HUES64 (cell line): ENCODE measurements around the gene TEX29.

ENCODE experiments used
- H3K27ac ChIP-seq: 2 replicates; pipeline ENCODE4 v1.7.0; 2013; ENCODE audit warnings: low read depth, low read length, inconsistent platforms
- H3K27me3 ChIP-seq: 2 replicates; pipeline ENCODE4 v1.6.1; 2013; ENCODE audit warnings: mild to moderate bottlenecking, low read length; ENCODE audit not compliant: insufficient read depth
- H3K36me3 ChIP-seq: 2 replicates; pipeline ENCODE4 v1.6.1; 2013; ENCODE audit warnings: mild to moderate bottlenecking, low read length; ENCODE audit not compliant: insufficient read depth
- H3K4me1 ChIP-seq: 2 replicates; pipeline ENCODE4 v1.6.1; 2013; ENCODE audit warnings: mild to moderate bottlenecking, low read length, moderate library complexity; ENCODE audit not compliant: insufficient read depth
- H3K4me3 ChIP-seq: 2 replicates; pipeline ENCODE4 v1.5.1; 2013; ENCODE audit warnings: mild to moderate bottlenecking, low read length, moderate library complexity
- H3K9ac ChIP-seq: 2 replicates; pipeline ENCODE4 v1.6.1; 2013; ENCODE audit warnings: mild to moderate bottlenecking, low read depth, low read length
- H3K9me3 ChIP-seq: 2 replicates; pipeline ENCODE4 v1.6.1; 2013; ENCODE audit warnings: low read depth, low read length; ENCODE audit not compliant: insufficient read depth
- WGBS: fragments of 150-250, 120-280 bp; methylation state at CpG from one replicate; pipeline ENCODE4 v1.1.7; 2013; ENCODE audit warnings: missing lambda C conversion rate; 5-methylcytosine and 5-hydroxymethylcytosine counted together

The TEX29 gene

DNA sequence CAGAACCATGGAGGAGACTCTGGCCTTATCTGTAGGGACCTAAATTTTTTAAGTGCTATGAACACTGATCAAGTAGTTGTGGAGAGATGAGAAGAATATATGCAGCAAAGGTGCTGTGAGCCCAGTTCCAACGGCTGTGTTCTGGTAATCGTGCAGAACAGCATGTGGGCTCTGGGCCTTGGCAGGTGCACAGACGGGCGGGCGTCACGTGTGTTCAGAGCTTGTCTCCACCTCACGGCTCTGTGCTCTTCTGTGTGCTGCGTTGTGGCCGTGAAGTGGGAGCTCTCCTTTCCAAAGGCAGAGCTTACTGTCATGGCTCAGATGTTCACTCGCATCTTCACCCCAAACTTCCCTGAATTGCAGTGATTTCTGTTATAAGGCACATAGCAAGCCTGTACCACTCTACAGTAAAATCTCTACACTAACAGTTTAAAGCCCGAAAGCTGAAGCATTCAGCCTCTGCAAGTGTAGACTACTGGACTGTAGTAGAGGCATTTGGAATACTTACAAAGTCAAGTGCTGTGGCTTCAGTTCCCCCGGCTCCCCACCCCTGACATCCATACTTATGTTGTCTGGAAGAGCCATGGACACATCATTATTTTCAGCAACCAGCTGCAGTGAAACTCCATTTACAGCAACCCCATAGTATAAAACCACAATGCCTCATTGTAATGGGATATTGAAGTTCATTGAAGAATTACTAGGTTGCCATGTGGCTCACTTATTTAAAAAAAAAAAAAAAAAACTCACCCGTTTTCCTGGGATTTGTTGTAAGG, 27.5 kb upstream of the TEX29 start:
- WGBS, result 97% methylated on average over 13 of the region's 13 CpGs

GRCh38 chr13:111295886-111296285, 24.6 kb upstream of the TEX29 start:
- no peak overlapping the region for H3K9ac ChIP-seq
- no peak overlapping the region for H3K27ac ChIP-seq
- H3K36me3 ChIP-seq, result peaks cover 52% of the 10 kb centered on the region
- H3K27me3 ChIP-seq, result no peaks in the 10 kb centered on the region
- WGBS, result 98% methylated on average over 9 of the region's 9 CpGs
- no peak overlapping the region for H3K4me3 ChIP-seq
- H3K4me1 ChIP-seq, result no peaks in the 10 kb centered on the region
- no peaks in the 10 kb centered on the region for H3K9me3 ChIP-seq

More for the DNA sequence above, 27.5 kb upstream of the TEX29 start:
- Histone ChIP-seq H3K4me1 (no peaks in the 10 kb centered on the region), H3K4me3 (no peak overlapping the region), H3K27me3 (no peaks in the 10 kb centered on the region), H3K9me3 (no peaks in the 10 kb centered on the region), H3K36me3 (peaks cover 71% of the 10 kb centered on the region), H3K9ac (no peak overlapping the region), H3K27ac (no peak overlapping the region)

DNA sequence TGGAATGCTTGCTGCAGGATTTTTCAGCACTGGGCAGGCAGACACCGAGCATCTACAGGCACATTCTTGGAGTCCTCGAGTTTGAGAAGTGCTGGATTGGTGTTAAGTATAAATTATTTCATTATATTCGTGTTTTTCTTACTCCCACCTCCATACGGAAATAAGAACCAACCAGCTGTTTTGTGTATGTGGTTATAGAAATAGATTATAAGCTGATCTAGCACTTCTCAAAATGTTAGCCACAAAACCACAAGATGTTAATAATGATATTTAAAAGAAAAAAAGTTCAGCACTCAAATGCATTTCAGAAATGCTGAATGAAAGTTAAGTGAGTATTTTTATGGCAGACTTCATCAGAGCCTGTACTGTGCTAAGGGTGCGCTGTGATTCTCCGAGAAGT, 24.0 kb upstream of the TEX29 start:
- Histone ChIP-seq H3K4me3 (no peak overlapping the region), H3K4me1 (no peaks in the 10 kb centered on the region), H3K27me3 (no peaks in the 10 kb centered on the region), H3K9me3 (no peaks in the 10 kb centered on the region), H3K9ac (no peak overlapping the region), H3K36me3 (peaks cover 51% of the 10 kb centered on the region), H3K27ac (no peak overlapping the region)
- 92% methylated on average over 3 of the region's 6 CpGs for WGBS

DNA sequence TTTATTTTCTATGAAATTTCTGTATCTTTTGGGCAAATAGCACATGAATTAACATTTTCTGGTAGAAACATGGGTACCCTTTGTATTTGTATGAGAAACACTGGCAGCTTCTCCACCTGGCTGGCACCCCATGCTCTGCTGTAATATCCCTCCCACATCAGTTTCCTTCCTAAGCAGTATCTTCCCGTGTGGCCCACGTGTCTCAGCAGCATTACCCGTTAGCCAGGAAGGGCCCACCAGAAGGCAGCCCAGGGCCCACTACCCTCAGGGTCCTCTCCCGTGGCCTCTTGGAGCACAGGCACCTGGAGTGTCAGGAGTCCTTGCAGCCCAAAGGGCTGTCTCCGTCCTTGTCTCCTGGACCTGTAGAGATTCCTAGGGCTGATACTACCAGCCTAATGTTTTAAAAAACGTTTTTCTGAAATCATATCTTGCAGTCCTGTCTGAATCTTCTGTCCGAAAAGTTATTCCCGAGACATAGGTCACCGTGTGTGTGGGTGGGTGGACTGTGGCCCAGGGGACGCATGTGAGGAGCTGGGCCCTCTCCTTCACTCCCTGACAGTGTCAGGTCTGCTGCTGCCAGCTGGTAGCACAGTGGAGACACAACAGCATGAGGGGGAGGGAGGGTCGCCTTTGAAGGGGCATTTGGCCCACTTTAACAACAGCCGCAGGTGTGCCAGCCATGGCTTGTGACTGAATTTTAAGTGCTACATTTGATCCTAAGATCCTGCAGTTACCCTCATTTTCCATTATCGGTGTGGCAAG, 22.0 kb upstream of the TEX29 start:
- H3K27ac ChIP-seq, result no peak overlapping the region
- H3K4me3 ChIP-seq, result no peak overlapping the region
- WGBS, result 95% methylated on average over 13 of the region's 13 CpGs
- H3K27me3 ChIP-seq, result no peaks in the 10 kb centered on the region
- peaks cover 52% of the 10 kb centered on the region for H3K36me3 ChIP-seq
- no peak overlapping the region for H3K9ac ChIP-seq
- H3K9me3 ChIP-seq, result no peaks in the 10 kb centered on the region
- no peaks in the 10 kb centered on the region for H3K4me1 ChIP-seq

GRCh38 chr13:111302045-111302726, 18.3 kb upstream of the TEX29 start:
- Histone ChIP-seq H3K4me1 (no peaks in the 10 kb centered on the region), H3K27me3 (no peaks in the 10 kb centered on the region), H3K9me3 (0 out of 2 replicates have a peak, but pooled peaks cover 4% of the 10 kb centered on the region), H3K4me3 (no peak overlapping the region), H3K27ac (no peak overlapping the region), H3K9ac (no peak overlapping the region), H3K36me3 (peaks cover 73% of the 10 kb centered on the region)
- WGBS, result 93% methylated on average over 22 of the region's 22 CpGs

DNA sequence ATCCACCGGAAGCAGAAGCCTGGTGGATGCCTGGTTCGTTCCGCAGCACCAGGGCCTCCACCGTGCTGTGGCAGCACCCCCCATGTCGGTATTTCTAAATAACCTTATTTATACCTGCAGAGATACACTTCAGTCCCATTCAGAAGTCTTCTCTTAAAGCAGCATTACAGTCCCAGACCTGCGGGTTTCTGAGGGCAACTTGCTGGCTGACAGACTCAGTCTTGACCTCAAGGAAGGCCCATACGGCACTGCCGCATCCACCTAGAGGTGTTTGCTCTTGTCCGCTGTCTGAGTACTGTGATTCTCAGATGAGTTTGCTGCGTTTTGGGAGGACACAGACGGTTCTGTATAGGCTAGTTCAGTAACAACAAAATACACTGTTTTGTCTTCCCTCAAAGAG, 16.9 kb upstream of the TEX29 start:
- peaks cover 80% of the 10 kb centered on the region for H3K36me3 ChIP-seq
- no peaks in the 10 kb centered on the region for H3K4me1 ChIP-seq
- WGBS, result 97% methylated on average over 11 of the region's 11 CpGs
- no peak overlapping the region for H3K9ac ChIP-seq
- no peak overlapping the region for H3K4me3 ChIP-seq
- no peaks in the 10 kb centered on the region for H3K27me3 ChIP-seq
- 0 out of 2 replicates have a peak, but pooled peaks cover 4% of the 10 kb centered on the region for H3K9me3 ChIP-seq
- no peak overlapping the region for H3K27ac ChIP-seq

DNA sequence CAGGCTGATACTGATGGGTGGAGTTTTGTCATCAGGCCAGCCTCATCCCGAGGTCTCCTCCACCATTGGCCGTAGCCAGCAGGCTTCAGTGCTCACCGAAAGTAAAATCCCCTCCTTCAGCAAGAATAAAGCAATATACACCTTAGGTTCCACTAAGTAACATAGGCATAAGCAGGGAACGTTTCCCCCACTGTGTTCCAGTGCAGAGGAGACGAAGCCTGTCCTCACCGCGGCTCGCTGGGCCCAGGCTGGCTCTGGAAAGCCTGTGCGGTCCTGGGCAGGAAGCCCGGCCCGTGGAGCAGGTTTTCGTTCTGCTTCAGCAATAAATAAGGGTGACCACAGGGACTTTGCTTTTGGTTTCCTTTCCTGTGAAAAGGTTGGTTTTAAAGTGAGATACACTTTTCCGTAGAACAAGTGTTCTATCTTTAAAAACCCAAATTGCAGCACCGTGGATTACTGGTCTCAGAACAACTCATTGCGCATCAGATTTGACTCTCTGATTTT, 16.3 kb upstream of the TEX29 start:
- no peak overlapping the region for H3K4me3 ChIP-seq
- no peaks in the 10 kb centered on the region for H3K4me1 ChIP-seq
- no peak overlapping the region for H3K27ac ChIP-seq
- H3K9ac ChIP-seq, result no peak overlapping the region
- 0 out of 2 replicates have a peak, but pooled peaks cover 4% of the 10 kb centered on the region for H3K9me3 ChIP-seq
- no peaks in the 10 kb centered on the region for H3K27me3 ChIP-seq
- H3K36me3 ChIP-seq, result peaks cover 80% of the 10 kb centered on the region
- WGBS, result 96% methylated on average over 15 of the region's 15 CpGs

GRCh38 chr13:111304603-111305289, 15.7 kb upstream of the TEX29 start:
- no peak overlapping the region for H3K27ac ChIP-seq
- H3K36me3 ChIP-seq, result peaks cover 80% of the 10 kb centered on the region
- WGBS, result 95% methylated on average over 20 of the region's 20 CpGs
- no peak overlapping the region for H3K9ac ChIP-seq
- no peaks in the 10 kb centered on the region for H3K4me1 ChIP-seq
- H3K4me3 ChIP-seq, result no peak overlapping the region
- H3K9me3 ChIP-seq, result 0 out of 2 replicates have a peak, but pooled peaks cover 4% of the 10 kb centered on the region
- H3K27me3 ChIP-seq, result no peaks in the 10 kb centered on the region

GRCh38 chr13:111312944-111313590, 7.4 kb upstream of the TEX29 start:
- Histone ChIP-seq H3K27me3 (no peaks in the 10 kb centered on the region), H3K9me3 (peaks cover 15% of the 10 kb centered on the region; the same call in 1 of the 2 replicates), H3K9ac (no peak overlapping the region), H3K27ac (no peak overlapping the region), H3K36me3 (peaks cover 6% of the 10 kb centered on the region), H3K4me3 (no peak overlapping the region), H3K4me1 (no peaks in the 10 kb centered on the region)
- WGBS, result 96% methylated on average over 17 of the region's 17 CpGs

DNA sequence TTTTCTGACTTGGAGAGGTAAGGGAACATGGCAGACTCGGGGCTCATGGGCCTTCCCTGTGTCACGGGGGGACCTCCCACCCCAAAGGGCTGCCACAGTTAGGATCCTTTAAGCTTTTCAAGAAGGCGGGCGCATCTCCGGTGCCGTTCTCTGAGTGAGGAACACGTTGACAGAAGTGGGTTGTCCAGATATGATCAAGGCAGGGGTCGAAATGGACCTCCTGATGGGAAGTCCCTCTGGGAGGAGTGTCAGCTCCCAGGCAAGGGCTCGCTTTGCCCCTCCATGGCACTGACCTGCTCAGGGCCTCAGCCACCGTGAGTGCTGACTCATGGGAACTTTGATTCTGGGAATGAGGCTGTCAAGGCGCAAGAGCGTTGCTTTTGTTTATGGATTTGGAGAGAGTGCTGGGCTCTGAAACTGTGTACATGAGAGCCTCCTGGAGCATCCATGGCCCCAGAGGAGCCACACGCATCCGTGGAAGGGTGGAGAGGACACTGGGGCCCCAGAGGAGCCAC, 6.5 kb upstream of the TEX29 start:
- Histone ChIP-seq H3K9me3 (peaks cover 15% of the 10 kb centered on the region; the same call in 1 of the 2 replicates), H3K27me3 (no peaks in the 10 kb centered on the region), H3K4me3 (no peak overlapping the region), H3K9ac (no peak overlapping the region), H3K4me1 (no peaks in the 10 kb centered on the region), H3K27ac (no peak overlapping the region), H3K36me3 (peaks cover 3% of the 10 kb centered on the region; the same call in 1 of the 2 replicates)
- 94% methylated on average over 14 of the region's 14 CpGs for WGBS
